CMK (cell line): ENCODE measurements around the gene EFCAB13.

Source experiments
- DNase-seq: peaks from one replicate; pipeline ENCODE4 v3.0.0-alpha.2; 2010; ENCODE audit warnings: low read depth

EFCAB13 gene

DNA sequence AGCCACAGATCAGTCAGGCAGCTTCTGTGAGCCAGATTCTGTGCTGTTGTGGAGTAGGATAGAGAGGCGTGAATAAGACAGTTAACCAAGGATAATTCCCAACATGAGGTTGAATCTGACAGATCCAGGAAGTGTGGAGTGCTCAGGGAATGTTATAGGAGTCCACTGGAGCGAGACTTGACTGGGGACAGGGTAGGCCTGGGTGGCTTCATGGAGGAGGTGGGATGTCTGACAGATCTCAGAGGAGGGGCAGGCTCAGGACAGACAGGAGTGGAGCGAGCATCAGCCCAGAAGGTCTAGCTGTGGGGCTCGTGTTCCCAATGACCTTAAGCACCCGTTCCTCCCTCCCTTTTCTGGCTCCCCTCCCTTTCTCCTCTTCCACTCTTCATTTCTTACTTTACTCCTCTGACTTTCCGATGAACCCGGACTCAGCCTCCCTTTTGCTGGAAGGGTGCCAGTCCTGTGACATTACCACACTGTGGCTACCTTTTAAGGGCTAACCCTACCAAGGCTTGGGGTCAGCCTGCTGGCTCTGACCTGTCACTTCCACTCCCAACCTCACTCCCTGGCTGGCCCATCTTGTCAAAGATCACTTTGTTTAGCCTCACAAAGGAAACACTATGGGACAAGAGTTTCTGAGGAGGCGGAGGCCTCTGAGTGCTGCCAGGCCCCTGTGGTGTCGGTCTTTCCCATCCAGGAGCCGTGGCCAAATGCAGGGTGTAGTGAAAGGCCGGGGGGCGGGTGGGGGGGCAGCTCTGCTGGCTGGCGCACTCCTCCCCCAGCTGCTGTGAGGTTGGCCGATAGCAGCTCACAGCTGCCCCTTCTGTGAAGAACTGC is 28.5 kb upstream of the EFCAB13 start:
- DNase-seq = no peak

DNA sequence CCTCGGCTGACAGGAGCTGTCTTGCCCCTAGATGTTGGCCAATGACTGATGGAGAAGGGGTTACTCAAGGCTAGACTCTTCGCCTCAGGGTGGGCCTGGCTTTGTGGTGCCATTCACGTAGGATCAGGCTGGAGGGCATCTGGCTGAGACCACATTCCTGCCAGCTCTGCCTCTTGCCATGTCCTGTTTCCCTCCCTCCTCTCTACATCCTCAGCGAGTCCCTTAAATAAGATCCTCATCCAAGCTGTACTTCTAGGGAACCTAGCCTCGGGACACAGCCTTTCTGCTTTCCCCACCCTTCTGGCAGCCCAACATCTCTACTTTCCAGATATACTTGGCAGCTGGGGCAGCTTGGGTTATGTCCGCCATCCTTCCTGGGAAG is 27.9 kb upstream of the EFCAB13 start:
- DNase-seq = no peak

GRCh38 chr17:47297661-47298400 is 25.9 kb upstream of the EFCAB13 start:
- DNase-seq = no peak

DNA sequence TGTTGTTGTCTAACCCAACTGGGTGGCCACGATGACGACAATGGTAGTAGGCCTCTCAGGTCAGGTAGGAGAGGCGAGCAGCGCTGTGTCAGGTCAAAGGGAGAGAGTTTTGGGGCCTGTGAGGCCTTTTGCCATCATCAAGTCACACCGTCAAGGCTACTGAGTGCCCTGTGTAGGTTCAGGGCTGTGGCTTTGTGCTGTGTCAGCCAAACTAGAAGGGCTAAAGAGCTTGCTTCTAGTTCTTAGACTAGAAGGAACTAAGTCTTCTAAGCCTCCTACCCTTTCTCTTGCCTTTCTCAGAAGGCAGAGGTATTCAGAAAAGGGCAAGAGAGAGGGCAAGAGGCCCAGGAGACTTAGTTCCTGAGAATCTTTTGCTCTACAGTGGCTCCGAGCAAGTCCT is 25.0 kb upstream of the EFCAB13 start:
- DNase-seq = no peak

- DNase-seq = no peak
Observed at GRCh38 chr17:47299239-47299910, 24.4 kb upstream of the EFCAB13 start.

DNA sequence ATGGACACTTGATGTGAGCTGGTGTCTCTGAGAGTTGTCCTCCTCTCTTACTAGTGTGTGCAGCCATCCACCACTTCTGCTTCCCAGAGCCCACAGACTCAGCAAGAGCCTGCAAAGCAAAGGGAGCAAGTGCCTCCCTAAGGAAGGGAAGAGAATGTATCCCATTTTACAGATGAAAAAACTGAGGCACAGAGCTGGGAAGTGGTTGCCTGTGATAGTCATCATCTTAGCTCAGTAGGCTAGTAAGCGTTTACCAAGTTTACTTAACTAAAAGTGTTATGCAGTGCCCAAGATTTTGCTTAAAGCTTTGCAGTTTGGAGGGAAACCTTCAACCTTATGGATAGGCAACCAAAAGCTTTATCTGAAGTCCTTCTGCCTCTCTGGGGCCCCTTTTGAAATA is 23.0 kb upstream of the EFCAB13 start:
- DNase-seq = no peak

- no peak for DNase-seq
Observed at GRCh38 chr17:47301161-47301560, 22.6 kb upstream of the EFCAB13 start.

- no peak for DNase-seq
Observed at GRCh38 chr17:47301831-47302230, 21.9 kb upstream of the EFCAB13 start.

- no peak for DNase-seq
Observed at GRCh38 chr17:47304186-47304585, 19.6 kb upstream of the EFCAB13 start.

DNA sequence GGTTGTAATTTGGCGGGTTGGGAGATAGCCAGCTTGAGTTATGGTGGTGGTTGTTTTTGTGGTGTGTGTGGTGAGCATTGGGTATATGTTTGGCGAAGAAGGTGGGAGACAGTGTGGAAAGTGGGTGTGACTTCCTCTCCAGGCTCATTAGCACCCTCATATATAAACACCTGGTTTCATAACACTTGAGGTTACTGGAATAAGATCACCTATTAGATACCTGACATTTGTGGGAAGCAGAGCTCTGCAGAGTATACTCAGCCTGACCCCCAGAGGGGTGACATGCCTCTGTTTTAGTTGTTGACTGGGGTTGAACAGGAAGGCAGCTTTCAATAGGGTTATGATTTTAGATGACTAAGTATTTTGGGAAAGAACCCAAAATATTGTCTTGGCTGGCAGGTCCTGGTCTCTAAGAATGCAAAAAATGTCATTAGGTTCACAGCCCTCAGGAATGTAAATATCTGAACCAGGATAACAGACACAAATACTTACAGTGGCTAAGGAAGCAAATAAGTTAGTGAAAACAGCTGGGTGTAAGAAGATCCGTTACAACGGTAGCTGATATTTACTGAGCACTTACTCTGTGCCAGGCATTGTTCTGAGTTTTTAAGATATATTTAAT is 18.3 kb upstream of the EFCAB13 start:
- DNase-seq = no peak

GRCh38 chr17:47310186-47310733 is 13.5 kb upstream of the EFCAB13 start:
- no peak for DNase-seq

DNA sequence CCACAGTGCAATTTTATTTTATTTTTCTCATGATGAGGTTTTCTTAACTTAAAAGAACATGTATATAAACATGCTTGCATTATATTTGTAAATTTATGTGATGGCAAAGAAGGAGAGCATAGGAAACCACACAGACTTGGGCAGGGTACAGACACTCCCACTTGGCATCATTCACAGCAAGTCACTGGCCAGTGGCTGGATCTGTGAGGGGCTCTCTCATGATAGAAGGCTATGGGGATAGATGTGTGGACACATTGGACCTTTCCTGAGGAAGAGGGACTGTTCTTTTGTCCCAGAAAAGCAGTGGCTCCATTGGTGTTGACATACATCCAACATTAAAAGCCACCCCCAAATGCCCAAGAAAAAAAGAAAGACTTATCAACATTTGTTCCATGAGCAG is 12.3 kb upstream of the EFCAB13 start:
- DNase-seq = no peak

GRCh38 chr17:47315451-47316266 is 8.1 kb upstream of the EFCAB13 start:
- no peak for DNase-seq

DNA sequence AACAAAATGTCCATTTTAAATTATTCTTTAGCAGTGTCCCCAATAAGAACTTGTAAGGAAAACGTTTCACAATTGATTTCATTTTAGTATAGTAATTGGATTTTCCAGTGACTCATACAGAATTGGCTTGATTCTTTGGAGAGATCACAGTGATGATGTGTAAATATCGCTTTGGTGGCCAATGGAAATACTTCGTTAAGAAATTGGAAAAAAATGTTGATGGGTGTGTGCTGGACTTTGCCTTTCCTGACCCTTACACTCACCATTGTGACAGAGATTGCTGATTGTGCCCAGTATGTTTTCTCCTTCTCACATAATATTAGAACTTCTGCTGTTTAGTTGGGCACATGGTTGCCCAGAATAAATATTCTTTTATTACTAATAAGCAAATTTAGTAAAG is 7.4 kb upstream of the EFCAB13 start:
- DNase-seq = no peak

DNA sequence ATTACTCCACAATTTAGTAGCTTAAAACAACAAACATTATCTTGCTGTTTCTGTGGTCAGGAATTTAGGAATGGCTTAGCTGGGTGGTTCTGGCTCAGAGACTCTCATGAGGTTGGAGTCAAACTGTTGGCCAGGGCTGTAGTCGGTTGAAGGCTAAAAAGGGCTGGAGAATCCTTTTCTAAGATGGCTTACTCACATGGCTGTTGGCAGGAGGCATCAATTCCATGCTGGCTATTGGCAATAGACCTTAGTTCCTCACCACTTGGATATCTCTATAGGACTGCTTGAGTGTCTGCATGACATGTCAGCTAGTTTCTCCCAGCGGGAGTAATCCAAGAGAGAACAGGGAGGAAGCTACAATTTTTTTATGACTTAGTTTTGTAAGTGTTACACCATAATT is 6.6 kb upstream of the EFCAB13 start:
- no peak for DNase-seq

GRCh38 chr17:47318197-47318918 is 5.4 kb upstream of the EFCAB13 start:
- DNase-seq = no peak

DNA sequence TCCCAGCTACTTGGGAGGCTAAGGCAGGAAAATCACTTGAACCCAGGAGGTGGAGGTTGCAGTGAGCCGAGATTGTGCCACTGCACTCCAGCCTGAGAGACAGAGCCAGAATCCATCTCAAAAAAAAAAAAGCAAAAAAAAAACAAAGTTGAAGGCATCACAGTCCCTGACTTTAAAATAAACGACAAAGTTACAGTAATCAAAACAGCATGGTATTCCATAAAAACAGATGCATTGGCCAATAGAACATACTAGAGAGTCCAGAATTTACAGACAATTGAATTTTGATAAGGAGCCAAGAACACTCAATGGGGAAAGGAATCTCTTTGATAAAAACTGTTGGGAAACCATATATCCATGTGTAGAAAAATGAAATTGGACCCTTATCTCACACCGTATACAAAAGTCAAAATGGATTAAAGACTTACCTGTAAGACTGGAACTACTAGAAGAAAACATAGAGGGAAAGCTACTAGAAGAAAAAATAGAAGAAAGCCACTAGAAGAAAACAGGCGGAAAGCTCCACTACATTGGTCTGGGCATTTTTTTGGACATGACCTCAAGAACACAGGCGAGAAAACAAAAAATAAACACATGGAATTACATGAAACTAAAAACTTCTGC is 2.8 kb upstream of the EFCAB13 start:
- no peak for DNase-seq

DNA sequence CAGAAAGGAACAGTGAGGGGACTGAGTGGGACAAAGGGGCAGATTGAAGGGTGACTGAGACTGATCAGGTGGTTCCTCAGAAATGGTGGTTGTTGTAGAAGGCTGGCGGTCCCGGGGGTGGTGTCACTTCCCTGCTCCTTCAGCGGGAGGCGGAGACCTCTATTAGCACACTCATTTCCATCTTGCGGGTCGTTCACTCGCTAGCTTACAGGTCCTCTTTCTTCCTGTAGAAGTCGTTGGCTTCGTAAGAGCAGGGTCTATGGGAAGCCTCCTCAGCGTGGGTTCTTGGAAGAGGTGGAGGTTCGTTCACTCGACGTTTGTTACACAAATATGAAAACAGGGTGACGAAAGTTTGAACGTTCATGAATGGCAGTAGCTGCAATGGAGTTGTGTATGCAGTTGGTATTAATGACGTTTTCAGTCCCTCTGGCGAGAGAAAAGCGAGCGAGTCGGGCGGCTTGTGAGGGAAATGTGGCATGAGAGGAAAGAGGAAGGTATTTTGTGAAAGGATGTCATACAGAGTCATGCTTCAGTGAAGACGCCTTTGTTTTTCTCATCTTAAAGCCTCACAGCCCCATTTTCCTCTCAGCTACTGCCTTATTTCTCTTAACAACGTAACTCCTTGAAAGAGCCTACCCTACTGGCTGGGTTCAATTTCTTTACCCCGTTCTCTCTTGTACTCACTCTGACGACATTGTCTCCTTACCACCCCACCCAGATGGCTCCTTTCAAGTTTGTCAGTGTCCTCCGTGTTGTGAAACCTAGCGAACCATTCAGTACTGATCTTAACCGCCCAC is 667 bp downstream of the EFCAB13 start:
- peak; percentile 80 for DNase-seq

- no peak for DNase-seq
Observed at GRCh38 chr17:47325176-47325575, 1.4 kb downstream of the EFCAB13 start.
